Measurements from ENCODE around the gene CD109.

The CD109 gene

DNA sequence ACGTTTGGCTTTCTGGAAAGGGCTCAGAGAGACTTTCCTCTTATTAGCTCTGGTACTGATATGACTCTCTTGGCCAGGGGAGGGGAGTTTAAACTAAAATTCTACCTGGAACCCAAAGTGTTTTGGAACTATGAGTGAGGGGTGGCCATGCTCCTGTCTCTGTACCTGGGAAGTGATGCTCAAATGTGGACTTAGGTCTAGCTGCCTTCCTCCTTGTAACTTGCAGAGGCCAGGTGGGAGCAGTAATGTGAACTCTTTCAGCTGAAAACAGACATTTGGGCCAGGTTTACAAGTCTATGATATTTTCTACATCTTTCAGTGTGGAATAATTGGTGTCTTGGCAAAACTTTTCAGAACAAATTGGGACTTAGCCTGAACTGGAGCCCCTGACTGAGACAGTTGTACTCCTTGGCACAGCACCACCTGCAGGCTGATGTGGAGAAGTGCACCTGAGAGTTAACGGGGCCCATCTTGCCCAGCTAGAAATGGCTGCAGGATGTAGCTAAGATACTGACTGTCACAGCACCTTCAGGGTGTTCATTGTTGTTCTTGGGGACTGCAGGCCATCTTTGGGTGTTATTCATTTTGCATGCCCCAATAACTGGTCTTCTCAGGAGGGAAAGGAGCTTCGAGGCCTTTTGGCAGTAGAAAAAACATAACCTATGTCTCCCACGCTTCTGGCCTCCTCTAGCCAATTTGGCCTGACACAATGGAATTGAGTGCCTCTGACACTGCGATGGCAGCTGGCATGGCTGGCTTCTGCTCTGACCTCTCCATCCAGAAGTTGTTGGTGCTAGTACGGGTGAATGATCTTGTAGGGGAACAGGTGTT, 37.1 kb downstream of the CD109 start:
- TF ChIP-seq, protein P1, sequence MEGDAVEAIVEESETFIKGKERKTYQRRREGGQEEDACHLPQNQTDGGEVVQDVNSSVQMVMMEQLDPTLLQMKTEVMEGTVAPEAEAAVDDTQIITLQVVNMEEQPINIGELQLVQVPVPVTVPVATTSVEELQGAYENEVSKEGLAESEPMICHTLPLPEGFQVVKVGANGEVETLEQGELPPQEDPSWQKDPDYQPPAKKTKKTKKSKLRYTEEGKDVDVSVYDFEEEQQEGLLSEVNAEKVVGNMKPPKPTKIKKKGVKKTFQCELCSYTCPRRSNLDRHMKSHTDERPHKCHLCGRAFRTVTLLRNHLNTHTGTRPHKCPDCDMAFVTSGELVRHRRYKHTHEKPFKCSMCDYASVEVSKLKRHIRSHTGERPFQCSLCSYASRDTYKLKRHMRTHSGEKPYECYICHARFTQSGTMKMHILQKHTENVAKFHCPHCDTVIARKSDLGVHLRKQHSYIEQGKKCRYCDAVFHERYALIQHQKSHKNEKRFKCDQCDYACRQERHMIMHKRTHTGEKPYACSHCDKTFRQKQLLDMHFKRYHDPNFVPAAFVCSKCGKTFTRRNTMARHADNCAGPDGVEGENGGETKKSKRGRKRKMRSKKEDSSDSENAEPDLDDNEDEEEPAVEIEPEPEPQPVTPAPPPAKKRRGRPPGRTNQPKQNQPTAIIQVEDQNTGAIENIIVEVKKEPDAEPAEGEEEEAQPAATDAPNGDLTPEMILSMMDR (IDR thresholded peaks at IDR 0.05; ENCODE audit: low read depth, low read length), result peak; percentile 89
- no peak overlapping the region for H3K4me3 ChIP-seq (ENCODE audit: low read depth, low read length)

DNA sequence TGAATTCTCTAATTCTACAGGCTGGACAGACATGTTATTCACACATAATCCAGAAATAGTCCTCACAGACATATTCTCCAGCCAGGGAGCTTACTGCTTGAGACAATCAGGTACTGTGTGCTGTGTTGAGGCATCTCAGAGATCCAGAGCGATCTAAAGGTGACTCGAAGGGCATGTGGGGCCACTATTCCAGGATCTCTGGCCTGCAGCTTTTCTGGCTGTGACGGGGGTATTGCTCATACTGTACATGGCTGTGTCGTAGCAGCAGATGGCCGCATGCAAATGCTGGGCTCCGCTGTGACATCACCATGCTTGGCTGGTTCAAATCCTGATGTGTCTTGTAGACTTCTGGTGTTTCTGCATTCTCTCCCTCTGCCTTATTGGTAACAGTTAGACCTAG, 37.8 kb downstream of the CD109 start:
- no peak overlapping the region for H3K4me3 ChIP-seq (ENCODE audit: low read depth, low read length)
- TF ChIP-seq, protein P1 (IDR thresholded peaks at IDR 0.05; ENCODE audit: low read depth, low read length), result no peak

DNA sequence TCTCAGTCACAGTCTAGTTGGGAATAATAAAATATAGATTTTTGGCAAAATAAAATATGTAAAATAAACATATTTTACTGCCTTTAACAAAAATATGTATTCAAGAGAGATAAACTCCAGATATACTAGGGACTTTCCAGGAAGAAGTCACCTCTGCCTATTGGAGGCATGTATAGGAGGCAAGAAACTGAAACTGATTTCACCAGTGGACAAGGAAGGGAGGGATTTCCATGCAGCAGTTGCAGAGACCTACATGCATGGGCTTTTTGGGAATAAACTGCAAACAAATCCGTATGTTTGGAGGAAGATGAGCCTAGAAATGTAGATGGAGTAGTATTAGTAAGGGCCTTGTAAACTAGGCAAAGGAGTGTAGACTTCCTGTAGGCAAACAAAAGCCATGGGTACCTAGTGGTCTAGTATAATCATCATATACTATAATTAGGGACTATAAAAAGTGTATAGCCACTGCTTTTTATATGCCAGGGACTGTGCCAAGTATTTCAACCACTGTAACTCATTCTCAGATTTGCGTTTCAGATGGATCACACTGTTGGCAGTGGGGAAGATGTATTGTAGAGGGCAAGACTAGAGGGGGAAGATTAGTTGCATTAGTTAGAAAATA, 38.9 kb downstream of the CD109 start:
- no peak overlapping the region for H3K4me3 ChIP-seq (ENCODE audit: low read depth, low read length)
- TF ChIP-seq, protein P1 (IDR thresholded peaks at IDR 0.05; ENCODE audit: low read depth, low read length), result no peak

- TF ChIP-seq, protein P1 (IDR thresholded peaks at IDR 0.05; ENCODE audit: low read depth, low read length), result no peak
- H3K4me3 ChIP-seq (ENCODE audit: low read depth, low read length), result no peak overlapping the region
Observed at GRCh38 chr6:73738367-73739028, 42.5 kb downstream of the CD109 start.

DNA sequence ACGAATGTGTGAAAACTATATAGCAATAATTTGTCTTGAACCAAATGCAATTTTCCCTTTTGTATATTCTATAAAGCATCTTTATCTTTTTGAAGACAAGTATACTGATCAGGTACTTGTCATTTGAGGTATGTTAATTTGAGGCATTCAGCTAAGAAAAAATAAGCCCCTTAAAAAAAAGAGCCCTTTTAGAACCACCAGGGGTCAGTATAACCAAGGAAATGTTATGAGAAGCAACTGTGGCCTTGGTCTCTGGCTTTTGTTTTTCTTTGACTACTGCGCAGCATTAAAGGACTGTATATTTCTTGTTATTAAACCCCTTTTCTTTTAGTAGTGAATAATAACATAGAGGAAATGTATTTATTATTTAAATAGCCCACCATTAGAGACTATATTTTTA, 43.1 kb downstream of the CD109 start:
- TF ChIP-seq, protein P1 (IDR thresholded peaks at IDR 0.05; ENCODE audit: low read depth, low read length), result peak; percentile 52; the same call in 1 of the 2 replicates
- H3K4me3 ChIP-seq (ENCODE audit: low read depth, low read length), result no peak overlapping the region

DNA sequence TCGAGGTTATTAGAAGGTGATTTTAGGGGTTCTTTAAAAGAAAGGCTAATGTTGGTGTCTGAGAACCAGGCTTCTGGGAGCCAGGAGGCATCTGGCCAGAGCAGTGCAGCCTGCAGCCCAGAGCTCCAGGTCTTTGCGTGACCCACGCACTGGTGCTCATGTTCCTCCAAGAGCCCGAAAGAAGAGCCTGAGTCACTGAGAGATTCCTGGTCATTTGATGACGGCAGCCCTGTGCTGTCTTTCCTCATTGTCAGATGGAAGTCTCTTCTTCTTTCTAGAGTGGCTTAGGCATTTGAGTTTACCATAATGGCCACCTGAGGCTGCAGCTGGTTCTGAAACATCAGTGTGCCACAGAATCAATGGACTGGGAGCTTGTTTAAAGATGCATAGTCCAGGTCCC, 46.4 kb downstream of the CD109 start:
- no peak overlapping the region for H3K4me3 ChIP-seq (ENCODE audit: low read depth, low read length)
- TF ChIP-seq, protein P1 (IDR thresholded peaks at IDR 0.05; ENCODE audit: low read depth, low read length), result no peak

DNA sequence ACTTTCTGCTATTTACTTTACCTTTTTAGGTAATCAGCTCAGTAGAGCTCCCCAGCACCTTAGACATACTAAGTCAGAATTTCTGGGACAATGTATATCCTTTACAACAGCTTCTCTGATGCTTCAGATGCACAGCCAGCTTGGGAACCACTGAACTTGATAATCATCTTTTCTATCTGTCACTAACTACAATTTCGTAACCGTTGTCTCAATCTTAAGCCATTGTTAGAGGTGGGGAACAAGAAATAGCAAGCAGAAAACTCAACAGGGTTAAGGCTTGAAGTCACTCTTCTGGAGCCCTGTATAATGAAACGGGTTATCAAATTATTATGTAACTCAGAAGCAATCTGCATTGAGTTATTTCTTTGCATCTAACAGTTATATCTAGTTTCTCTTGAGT, 47.1 kb downstream of the CD109 start:
- TF ChIP-seq, protein P1 (IDR thresholded peaks at IDR 0.05; ENCODE audit: low read depth, low read length), result no peak
- no peak overlapping the region for H3K4me3 ChIP-seq (ENCODE audit: low read depth, low read length)
